ENCODE results near the gene BET1L.
"Not testable (repeated sequence)": the region's sequence is repeated elsewhere in the genome, so short reads cannot be mapped to it uniquely, and the experiment has no call there.

The BET1L gene

DNA sequence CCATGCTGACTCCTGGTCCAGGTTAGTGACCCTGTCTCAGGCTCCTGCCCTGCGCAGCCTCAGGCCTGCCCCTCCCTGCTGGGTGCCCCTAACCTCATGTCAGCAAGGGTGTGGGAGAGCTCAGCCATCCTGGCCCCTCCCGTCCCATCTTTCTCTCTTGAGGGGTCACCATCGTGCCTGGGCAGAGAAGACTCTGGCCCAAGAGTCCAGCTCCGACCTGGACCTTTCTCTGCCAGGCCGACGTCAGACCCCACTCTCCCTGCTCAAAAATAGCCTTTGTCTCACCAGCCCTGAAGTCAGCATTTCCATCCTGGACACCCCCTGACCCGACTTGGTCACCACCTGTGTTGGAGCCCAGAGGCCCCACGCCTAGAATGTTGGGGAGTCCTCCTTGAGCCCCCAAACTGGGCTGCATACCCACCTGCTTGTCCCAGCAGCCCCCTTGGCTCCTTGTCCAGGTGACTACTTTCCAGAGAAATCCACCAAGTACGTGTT is 9.4 kb downstream of the BET1L start:
- no peak overlapping the region for H3K9ac ChIP-seq (ENCODE audit: low read length)
- H3K4me3 ChIP-seq (ENCODE audit: low read length) = no peak overlapping the region
- H3K4me1 ChIP-seq (ENCODE audit: low read length) = no peaks in the 10 kb centered on the region
- H3K27ac ChIP-seq (ENCODE audit: low read length) = no peak overlapping the region
- no peak overlapping the region for H2AFZ ChIP-seq (ENCODE audit: low read depth, low read length)
- no peaks in the 10 kb centered on the region for H3K79me2 ChIP-seq (ENCODE audit: low read length)
- H4K20me1 ChIP-seq (ENCODE audit: insufficient read depth, low read length) = no peaks in the 10 kb centered on the region
- H3K9me3 ChIP-seq (ENCODE audit: insufficient read depth, low read length) = no peaks in the 10 kb centered on the region
- H3K4me2 ChIP-seq (ENCODE audit: low read length) = no peak overlapping the region
- TF ChIP-seq, protein P1, sequence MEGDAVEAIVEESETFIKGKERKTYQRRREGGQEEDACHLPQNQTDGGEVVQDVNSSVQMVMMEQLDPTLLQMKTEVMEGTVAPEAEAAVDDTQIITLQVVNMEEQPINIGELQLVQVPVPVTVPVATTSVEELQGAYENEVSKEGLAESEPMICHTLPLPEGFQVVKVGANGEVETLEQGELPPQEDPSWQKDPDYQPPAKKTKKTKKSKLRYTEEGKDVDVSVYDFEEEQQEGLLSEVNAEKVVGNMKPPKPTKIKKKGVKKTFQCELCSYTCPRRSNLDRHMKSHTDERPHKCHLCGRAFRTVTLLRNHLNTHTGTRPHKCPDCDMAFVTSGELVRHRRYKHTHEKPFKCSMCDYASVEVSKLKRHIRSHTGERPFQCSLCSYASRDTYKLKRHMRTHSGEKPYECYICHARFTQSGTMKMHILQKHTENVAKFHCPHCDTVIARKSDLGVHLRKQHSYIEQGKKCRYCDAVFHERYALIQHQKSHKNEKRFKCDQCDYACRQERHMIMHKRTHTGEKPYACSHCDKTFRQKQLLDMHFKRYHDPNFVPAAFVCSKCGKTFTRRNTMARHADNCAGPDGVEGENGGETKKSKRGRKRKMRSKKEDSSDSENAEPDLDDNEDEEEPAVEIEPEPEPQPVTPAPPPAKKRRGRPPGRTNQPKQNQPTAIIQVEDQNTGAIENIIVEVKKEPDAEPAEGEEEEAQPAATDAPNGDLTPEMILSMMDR (IDR thresholded peaks at IDR 0.05; ENCODE audit: low read depth, low read length) = no peak
- TF ChIP-seq EZH2phosphoT487 (IDR thresholded peaks at IDR 0.05; ENCODE audit: low read depth) = no peak
- H3K36me3 ChIP-seq (replicated peaks; ENCODE audit: low read depth, low read length) = peaks cover 3% of the 10 kb centered on the region
- no peaks in the 10 kb centered on the region for H3K27me3 ChIP-seq (ENCODE audit: low read depth, low read length)

DNA sequence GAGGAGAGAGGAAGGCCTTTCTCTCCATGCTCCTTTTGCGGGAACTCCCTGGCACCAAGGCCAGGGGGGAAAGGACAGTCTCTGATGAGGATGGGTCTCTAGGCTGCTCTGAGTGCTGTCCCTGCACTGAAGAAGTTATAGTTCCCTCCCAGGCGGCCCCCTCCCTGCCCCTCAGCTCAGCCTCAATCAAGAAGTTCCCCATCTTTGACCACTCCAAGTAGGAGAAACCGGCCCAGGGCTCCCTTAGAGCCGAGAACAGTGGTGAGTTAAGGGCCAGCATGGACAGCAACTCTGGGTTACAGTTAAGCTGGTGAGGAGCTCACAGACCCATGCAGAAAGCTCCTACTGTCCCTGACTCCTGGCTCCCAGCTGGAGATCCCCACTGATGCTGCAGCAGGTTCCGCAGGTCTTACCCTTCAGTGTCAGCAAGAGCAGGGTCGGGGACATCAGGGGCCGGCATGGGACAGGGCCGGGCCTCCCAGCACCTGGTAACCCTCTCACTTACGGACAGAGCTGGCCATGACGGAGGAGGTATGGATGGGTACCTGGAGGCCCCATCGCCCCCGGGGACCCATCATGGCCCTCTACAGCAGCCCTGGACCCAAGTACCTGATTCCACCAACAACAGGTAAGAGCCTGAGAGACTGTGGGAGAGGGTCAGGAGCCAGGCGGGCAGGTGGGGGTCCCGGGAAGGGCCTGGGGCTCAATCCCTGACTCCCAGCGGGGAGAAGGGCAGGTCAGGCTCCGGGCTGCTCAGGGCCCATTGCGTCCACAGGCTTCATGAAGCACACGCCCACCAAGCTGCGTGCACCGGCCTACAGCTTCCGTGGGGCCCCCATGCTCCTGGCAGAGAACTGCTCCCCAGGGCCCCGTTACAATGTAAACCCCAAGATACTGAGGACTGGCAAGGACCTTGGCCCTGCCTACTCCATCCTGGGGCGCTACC is 10.1 kb downstream of the BET1L start:
- TF ChIP-seq EZH2phosphoT487 (IDR thresholded peaks at IDR 0.05; ENCODE audit: low read depth) = no peak
- TF ChIP-seq, protein P1 (IDR thresholded peaks at IDR 0.05; ENCODE audit: low read depth, low read length) = no peak
- peaks cover 3% of the 10 kb centered on the region for H3K36me3 ChIP-seq (replicated peaks; ENCODE audit: low read depth, low read length)
- H3K4me3 ChIP-seq (ENCODE audit: low read length) = no peak overlapping the region
- no peaks in the 10 kb centered on the region for H3K4me1 ChIP-seq (ENCODE audit: low read length)
- no peak overlapping the region for H3K27ac ChIP-seq (ENCODE audit: low read length)
- H4K20me1 ChIP-seq (ENCODE audit: insufficient read depth, low read length) = no peaks in the 10 kb centered on the region
- H3K9me3 ChIP-seq (ENCODE audit: insufficient read depth, low read length) = no peaks in the 10 kb centered on the region
- H2AFZ ChIP-seq (ENCODE audit: low read depth, low read length) = no peak overlapping the region
- no peaks in the 10 kb centered on the region for H3K79me2 ChIP-seq (ENCODE audit: low read length)
- no peak overlapping the region for H3K9ac ChIP-seq (ENCODE audit: low read length)
- no peak overlapping the region for H3K4me2 ChIP-seq (ENCODE audit: low read length)
- no peaks in the 10 kb centered on the region for H3K27me3 ChIP-seq (ENCODE audit: low read depth, low read length)

DNA sequence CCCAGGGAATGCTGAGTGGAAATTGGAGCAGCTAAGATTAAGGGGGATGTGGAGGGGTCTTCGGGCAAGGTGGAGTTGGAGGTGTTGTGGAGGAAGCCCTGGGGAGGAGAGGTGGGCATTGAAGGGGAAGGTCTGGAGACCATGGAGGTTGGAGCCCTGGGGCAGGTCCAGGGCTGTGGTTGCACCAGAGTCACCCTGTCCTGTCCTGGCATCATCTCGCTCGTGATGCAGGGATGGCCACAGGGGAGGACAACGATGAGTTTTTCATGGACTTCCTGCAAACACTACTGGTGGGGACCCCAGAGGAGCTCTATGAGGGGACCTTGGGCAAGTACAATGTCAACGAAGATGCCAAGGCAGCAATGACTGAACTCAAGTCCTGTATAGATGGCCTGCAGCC is 13.7 kb downstream of the BET1L start:
- not testable (repeated sequence) for H3K4me2 ChIP-seq (ENCODE audit: low read length); H3K27ac ChIP-seq (ENCODE audit: low read length); H3K36me3 ChIP-seq (replicated peaks; ENCODE audit: low read depth, low read length); H3K27me3 ChIP-seq (ENCODE audit: low read depth, low read length); H3K79me2 ChIP-seq (ENCODE audit: low read length); H3K9ac ChIP-seq (ENCODE audit: low read length); H2AFZ ChIP-seq (ENCODE audit: low read depth, low read length); H3K9me3 ChIP-seq (ENCODE audit: insufficient read depth, low read length); H4K20me1 ChIP-seq (ENCODE audit: insufficient read depth, low read length); H3K4me1 ChIP-seq (ENCODE audit: low read length); H3K4me3 ChIP-seq (ENCODE audit: low read length)

DNA sequence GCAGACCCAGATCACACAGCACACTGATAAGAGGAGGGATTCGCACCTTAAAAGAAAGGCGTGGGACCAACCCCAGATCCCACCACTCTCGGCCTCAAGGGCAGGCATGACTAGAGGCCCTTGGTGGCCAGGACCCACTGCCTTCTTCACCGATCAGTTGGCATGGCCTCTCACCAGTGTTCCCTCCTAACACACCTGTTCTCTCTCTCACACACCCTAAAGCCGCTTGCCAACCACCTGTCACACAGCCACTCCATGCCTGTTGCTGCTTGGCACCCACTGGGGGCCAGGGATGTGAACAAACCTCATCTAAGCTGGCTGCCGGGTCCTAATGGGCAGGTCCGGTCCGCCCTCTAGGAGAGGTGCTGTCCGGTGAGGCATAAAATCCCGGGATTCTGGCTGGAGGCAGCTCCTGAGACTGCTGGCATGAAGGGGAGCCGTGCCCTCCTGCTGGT is 14.5 kb downstream of the BET1L start, which contains the start of gene SCGB1C1:
SCGB1C1 (plus strand) TSS at position 405 of the 455 bp plus-strand sequence; CDS start at position 427, 22 bp downstream.
- not testable (repeated sequence) for H3K4me3 ChIP-seq (ENCODE audit: low read length); H3K9ac ChIP-seq (ENCODE audit: low read length); H3K27ac ChIP-seq (ENCODE audit: low read length); H3K27me3 ChIP-seq (ENCODE audit: low read depth, low read length); H3K4me2 ChIP-seq (ENCODE audit: low read length); H4K20me1 ChIP-seq (ENCODE audit: insufficient read depth, low read length); H3K79me2 ChIP-seq (ENCODE audit: low read length); H3K9me3 ChIP-seq (ENCODE audit: insufficient read depth, low read length); H2AFZ ChIP-seq (ENCODE audit: low read depth, low read length); H3K36me3 ChIP-seq (replicated peaks; ENCODE audit: low read depth, low read length); H3K4me1 ChIP-seq (ENCODE audit: low read length)

All from OCI-LY3 (cell line).